ENCODE measurements around the gene PALLD.

The PALLD gene

GRCh38 chr4:168585168-168586091, 88.6 kb downstream of the PALLD start:
- H3K9me3 ChIP-seq (replicated peaks; ENCODE audit: insufficient read depth, low read length): no peaks in the 10 kb centered on the region
- H3F3A ChIP-seq (ENCODE audit: insufficient read depth, low read length): no peaks in the 10 kb centered on the region
- H3K36me3 ChIP-seq (replicated peaks; ENCODE audit: insufficient read depth, low read length): no peaks in the 10 kb centered on the region
- no peak overlapping the region for H3K27ac ChIP-seq (ENCODE audit: low read length)
- H3K27me3 ChIP-seq (replicated peaks; ENCODE audit: insufficient read depth, low read length): no peaks in the 10 kb centered on the region
- no peaks in the 10 kb centered on the region for H3K4me1 ChIP-seq (ENCODE audit: low read length)
- TF ChIP-seq EZH2phosphoT487 (IDR thresholded peaks at IDR 0.05; ENCODE audit: low read length): no peak
- TF ChIP-seq EZH2 (optimal IDR thresholded peaks at IDR 0.05; ENCODE audit: low read depth, low read length): no peak
- TF ChIP-seq, protein P1, sequence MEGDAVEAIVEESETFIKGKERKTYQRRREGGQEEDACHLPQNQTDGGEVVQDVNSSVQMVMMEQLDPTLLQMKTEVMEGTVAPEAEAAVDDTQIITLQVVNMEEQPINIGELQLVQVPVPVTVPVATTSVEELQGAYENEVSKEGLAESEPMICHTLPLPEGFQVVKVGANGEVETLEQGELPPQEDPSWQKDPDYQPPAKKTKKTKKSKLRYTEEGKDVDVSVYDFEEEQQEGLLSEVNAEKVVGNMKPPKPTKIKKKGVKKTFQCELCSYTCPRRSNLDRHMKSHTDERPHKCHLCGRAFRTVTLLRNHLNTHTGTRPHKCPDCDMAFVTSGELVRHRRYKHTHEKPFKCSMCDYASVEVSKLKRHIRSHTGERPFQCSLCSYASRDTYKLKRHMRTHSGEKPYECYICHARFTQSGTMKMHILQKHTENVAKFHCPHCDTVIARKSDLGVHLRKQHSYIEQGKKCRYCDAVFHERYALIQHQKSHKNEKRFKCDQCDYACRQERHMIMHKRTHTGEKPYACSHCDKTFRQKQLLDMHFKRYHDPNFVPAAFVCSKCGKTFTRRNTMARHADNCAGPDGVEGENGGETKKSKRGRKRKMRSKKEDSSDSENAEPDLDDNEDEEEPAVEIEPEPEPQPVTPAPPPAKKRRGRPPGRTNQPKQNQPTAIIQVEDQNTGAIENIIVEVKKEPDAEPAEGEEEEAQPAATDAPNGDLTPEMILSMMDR (IDR thresholded peaks at IDR 0.05; ENCODE audit: low read length): peak; percentile 27
- no peaks in the 10 kb centered on the region for H4K20me1 ChIP-seq (ENCODE audit: insufficient read depth, low read length)
- H3K4me2 ChIP-seq (ENCODE audit: low read depth, low read length): no peak overlapping the region
- no peak overlapping the region for H2AFZ ChIP-seq (ENCODE audit: low read length)
- no peaks in the 10 kb centered on the region for H3K9me2 ChIP-seq (replicated peaks; ENCODE audit: insufficient read depth, low read length)
- no peaks in the 10 kb centered on the region for H3K79me2 ChIP-seq (ENCODE audit: low read length)
- H3K9ac ChIP-seq (ENCODE audit: low read length): no peak overlapping the region
- no peak for DNase-seq
- no peak overlapping the region for H3K4me3 ChIP-seq (ENCODE audit: low read length)

DNA sequence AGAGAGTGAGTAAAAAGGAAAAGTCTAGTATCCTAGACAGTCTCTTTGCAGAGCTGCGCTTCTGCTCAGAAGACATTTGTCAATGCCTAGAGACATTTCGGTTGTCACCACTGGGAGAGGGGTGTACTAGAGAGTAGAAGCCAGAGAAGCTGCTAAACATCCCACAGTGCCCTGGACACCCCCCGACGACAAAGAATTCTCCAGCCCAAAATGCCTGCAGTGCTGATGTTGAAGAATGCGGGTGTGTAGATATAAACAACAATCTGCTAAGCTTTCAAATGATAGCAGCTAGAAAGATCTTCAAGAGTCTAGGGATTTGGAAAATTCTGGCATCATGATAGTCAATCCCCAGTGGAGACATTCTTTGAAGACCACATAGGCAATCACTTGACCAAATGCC, 90.1 kb downstream of the PALLD start:
- Histone ChIP-seq H3K79me2 (ENCODE audit: low read length) (no peaks in the 10 kb centered on the region), H3K9ac (ENCODE audit: low read length) (no peak overlapping the region), H4K20me1 (ENCODE audit: insufficient read depth, low read length) (no peaks in the 10 kb centered on the region), H3K4me3 (ENCODE audit: low read length) (no peak overlapping the region), H3K27ac (ENCODE audit: low read length) (no peak overlapping the region), H3K4me1 (ENCODE audit: low read length) (no peaks in the 10 kb centered on the region), H3K36me3 (replicated peaks; ENCODE audit: insufficient read depth, low read length) (no peaks in the 10 kb centered on the region), H3K4me2 (ENCODE audit: low read depth, low read length) (no peak overlapping the region), H2AFZ (ENCODE audit: low read length) (no peak overlapping the region), H3K9me3 (replicated peaks; ENCODE audit: insufficient read depth, low read length) (no peaks in the 10 kb centered on the region), H3K27me3 (replicated peaks; ENCODE audit: insufficient read depth, low read length) (no peaks in the 10 kb centered on the region), H3K9me2 (replicated peaks; ENCODE audit: insufficient read depth, low read length) (no peaks in the 10 kb centered on the region), H3F3A (ENCODE audit: insufficient read depth, low read length) (no peaks in the 10 kb centered on the region)
- no peak for TF ChIP-seq EZH2 (optimal IDR thresholded peaks at IDR 0.05; ENCODE audit: low read depth, low read length)
- no peak for TF ChIP-seq EZH2phosphoT487 (IDR thresholded peaks at IDR 0.05; ENCODE audit: low read length)
- TF ChIP-seq, protein P1 (IDR thresholded peaks at IDR 0.05; ENCODE audit: low read length): no peak
- DNase-seq: no peak

DNA sequence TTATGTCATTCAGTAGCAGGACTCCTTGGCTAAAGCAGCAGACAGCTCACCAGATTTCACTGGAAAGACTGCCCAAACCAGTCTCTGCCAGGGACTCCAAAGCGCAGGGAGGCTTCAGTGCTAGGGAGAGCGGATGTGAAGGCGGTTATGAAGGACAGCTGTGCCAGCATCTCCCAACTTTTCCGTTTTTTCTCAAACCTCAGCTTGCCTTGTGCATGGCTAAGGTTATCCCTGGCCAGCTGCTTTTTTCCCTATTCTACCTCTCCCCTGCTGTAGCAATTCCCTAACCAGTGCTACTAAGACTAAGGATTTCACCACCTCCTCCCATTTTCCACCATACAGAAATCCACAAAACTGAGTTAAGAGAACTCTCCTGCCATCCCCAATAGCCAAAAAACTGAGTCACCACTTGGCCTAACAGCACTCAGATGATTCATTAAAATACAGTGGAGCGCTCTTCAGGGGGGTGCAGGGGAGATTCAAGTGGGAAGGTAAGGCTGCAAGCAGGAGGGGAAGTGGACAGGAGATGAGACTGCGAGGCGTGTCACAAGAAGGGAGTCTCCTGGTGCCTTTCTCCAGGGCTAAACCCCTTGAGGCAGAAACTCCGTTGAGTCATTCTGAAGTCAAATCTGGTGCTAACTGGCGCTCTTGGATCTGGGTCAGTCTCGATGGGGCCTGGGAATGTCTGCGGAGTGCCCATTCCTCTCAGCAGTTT, 90.7 kb downstream of the PALLD start:
- no peak overlapping the region for H2AFZ ChIP-seq (ENCODE audit: low read length)
- H3K4me1 ChIP-seq (ENCODE audit: low read length): no peaks in the 10 kb centered on the region
- no peaks in the 10 kb centered on the region for H4K20me1 ChIP-seq (ENCODE audit: insufficient read depth, low read length)
- H3K27ac ChIP-seq (ENCODE audit: low read length): no peak overlapping the region
- no peaks in the 10 kb centered on the region for H3F3A ChIP-seq (ENCODE audit: insufficient read depth, low read length)
- H3K4me2 ChIP-seq (ENCODE audit: low read depth, low read length): no peak overlapping the region
- no peaks in the 10 kb centered on the region for H3K27me3 ChIP-seq (replicated peaks; ENCODE audit: insufficient read depth, low read length)
- H3K79me2 ChIP-seq (ENCODE audit: low read length): no peaks in the 10 kb centered on the region
- H3K4me3 ChIP-seq (ENCODE audit: low read length): no peak overlapping the region
- TF ChIP-seq EZH2phosphoT487 (IDR thresholded peaks at IDR 0.05; ENCODE audit: low read length) (no peak), EZH2 (optimal IDR thresholded peaks at IDR 0.05; ENCODE audit: low read depth, low read length) (no peak)
- TF ChIP-seq, protein P1 (IDR thresholded peaks at IDR 0.05; ENCODE audit: low read length): no peak
- no peaks in the 10 kb centered on the region for H3K9me2 ChIP-seq (replicated peaks; ENCODE audit: insufficient read depth, low read length)
- no peak overlapping the region for H3K9ac ChIP-seq (ENCODE audit: low read length)
- DNase-seq: no peak
- no peaks in the 10 kb centered on the region for H3K9me3 ChIP-seq (replicated peaks; ENCODE audit: insufficient read depth, low read length)
- H3K36me3 ChIP-seq (replicated peaks; ENCODE audit: insufficient read depth, low read length): no peaks in the 10 kb centered on the region
